ENCODE measurements around the gene DDX31.
"Not testable (repeated sequence)": the region's sequence is repeated elsewhere in the genome, so short reads cannot be mapped to it uniquely, and the experiment has no call there.

DDX31 gene

DNA sequence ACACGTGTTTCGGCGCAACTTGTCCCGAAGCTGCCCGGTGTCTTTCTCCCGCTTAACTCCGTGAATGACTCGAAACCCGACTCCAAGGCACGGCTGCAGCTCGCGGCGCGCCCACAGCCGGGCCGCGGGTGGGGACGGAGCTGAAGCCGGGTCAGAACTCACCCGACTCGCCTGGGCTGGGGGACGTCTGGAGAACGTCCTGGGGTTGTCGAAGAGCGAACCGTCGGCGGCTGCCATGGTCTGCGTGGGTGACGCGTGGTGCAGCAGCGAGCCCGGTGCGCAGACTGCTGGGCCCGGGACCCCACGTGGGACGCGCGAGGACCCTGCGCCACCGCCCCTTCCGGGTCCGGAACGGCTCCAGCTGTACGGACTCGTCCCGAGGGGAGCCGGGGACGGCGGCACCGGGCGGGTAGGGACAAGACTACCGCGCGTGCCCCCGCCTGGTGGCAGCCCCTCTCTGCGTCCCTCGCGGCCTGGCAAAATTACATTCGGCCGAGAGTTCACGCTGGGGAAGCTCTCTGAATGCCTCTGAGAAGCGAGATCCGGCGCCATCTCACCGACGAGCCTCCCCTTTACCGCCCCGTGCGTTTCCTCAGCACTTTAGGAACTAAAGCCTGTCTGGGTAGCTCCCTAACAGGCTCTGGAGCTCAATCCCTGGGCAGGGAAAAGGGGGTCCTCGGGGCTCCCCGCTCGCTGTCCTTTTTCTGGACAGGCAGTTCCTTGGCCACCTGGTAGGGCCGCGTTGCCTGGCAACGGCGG is at the start of gene DDX31:
Gene DDX31, minus strand, starts transcription at position 286 of the 759 bp plus-strand sequence. Its CDS starts 49 bp downstream, at position 237.
- peak; percentile 68 for DNase-seq (ENCODE audit: low spot score)

DNA sequence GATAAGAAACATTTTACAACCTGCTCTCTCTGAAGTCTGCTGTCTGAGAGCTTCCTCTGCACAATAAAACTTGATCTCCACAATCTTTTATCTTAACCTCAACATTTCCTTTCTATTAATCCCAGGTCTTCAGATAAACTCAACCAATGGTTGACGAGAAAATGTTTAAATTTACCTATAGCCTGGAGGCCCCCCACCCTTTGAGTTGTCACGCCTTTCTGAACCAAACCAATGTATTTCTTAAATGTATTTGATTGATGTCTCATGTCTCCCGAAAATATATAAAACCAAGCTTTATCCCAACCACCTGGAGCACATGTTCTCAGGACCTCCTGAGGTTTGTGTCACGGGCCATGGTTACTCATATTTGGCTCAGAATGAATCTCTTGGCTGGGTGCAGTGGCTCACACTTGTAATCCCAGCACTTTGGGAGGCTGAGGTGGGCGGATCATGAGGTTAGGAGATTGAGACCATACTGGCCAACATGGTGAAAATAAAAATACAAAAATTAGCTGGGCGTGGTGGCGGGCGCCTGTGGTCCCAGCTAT is 48.7 kb upstream of the DDX31 start:
- DNase-seq (ENCODE audit: low spot score), result not testable (repeated sequence)

DNA sequence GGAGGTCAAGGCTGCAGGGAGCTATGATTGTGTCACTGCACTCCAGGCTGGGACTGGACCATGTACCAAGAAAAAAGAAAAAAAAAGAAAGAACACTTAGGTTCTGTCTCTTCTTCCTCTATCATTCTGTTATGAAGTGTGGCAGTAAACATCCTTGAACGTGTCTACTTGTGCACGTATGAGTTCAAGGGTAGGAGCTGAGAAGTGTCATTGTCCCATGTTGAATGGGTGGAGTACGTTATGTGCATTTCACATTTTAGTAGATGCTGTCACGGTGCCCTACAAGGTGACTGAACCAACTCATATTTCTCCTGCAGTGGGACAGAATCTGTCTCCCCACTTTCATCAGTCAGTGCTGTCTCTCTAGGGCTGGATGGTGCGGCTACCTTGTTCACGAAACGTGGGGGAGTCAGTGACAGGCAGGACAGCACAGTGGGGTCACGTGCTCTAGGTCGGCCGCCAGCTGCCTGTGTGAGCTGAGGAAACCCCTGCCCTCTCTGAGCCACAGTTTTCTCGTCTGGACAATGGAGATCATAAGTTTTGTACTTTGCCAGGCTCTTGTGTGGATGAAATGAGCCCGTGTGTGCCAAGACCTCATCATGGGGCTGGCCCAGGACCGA is 47.7 kb upstream of the DDX31 start:
- no peak for DNase-seq (ENCODE audit: low spot score)

DNA sequence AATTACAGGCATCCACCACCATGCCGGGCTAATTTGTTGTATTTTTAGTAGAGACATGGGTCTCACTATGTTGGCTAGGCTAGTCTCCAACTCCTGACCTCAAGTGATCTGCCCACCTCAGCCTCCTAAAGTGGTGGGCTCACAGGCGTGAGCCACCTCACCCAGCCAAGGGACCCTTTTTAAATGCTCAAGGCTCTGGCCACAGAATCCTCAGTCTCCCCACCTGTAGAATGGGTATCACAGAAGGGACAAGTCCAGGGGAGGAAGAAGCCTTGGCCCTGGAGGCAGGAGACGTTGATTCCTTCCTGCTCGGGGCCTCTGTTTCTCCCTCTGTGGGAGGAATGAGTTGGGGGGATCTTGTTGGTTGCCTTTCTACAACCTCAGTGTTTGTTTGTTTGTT is 46.2 kb upstream of the DDX31 start:
- no peak for DNase-seq (ENCODE audit: low spot score)

DNA sequence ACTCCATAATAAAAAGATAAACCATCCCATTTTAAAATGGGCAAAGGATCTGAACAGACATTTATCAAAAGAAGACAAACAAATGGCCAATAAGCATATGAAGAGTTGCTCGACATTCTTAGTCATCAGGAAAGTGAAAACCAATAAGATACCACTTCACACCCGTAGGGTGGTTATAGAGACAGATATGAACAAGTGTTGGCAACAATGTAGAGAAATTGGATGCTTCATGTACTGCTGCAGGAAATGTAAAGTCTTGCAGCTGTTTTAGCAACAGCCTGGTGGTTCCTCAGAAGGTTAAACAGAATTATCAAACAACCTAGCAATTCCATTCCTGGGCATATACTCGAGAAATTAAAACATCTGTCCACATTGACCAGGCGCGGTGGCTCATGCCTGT is 43.0 kb upstream of the DDX31 start:
- DNase-seq (ENCODE audit: low spot score), result no peak

DNA sequence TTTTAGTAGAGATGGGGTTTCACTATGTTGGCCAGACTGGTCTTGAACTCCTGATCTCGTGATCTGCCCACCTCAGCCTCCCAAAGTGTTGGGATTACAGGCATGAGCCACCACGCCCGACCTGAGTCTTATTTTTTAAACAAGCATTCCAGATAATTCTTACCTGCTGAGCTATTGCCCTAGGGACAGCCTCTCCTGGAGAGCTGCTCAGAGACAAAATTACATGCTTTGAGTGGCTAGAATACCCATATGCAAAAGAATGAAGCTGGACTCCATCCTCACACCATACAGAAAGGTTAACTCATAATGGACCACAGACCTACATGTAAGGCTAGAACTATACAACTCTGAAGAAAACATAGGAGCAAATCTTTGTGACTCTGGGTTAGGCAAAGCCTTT is 42.1 kb upstream of the DDX31 start:
- DNase-seq (ENCODE audit: low spot score), result no peak

DNA sequence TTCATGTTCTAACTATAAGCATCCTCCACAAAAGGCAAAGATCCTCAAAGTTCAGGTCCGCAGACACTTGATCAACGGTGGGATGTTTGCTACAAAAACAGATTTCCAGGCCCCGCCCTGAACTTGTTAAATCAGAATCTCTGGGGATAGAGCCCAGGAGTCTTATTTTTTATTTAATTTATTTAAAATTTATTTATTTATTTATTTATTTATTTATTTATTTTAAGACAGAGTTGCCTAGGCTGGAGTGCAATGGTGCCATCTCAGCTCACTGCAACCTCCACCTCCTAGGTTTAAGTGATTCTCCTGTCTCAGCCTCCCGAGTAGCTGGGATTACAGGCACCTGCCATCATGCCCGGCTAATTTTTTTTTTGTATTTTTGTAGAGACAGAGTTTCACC is 41.4 kb upstream of the DDX31 start:
- not testable (repeated sequence) for DNase-seq (ENCODE audit: low spot score)

DNA sequence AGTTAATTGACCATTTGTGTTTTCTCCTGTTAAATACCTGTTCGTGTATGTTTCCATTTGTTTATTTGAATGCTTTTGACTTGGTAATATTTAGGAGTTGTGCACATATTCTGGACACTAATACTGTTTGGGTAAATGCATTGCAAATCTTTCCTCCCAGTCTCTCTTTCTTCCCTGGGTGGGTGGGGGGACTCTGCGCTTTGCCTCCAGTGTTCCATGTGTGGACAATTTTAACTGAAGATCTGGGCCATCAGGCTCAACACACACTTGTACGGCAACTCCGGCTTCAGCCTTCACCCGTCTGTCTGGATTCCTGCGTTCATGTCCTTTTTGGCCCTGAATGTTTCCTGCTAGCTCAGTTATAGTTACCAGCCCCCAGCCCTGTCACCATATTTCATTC is 40.5 kb upstream of the DDX31 start:
- no peak for DNase-seq (ENCODE audit: low spot score)

DNA sequence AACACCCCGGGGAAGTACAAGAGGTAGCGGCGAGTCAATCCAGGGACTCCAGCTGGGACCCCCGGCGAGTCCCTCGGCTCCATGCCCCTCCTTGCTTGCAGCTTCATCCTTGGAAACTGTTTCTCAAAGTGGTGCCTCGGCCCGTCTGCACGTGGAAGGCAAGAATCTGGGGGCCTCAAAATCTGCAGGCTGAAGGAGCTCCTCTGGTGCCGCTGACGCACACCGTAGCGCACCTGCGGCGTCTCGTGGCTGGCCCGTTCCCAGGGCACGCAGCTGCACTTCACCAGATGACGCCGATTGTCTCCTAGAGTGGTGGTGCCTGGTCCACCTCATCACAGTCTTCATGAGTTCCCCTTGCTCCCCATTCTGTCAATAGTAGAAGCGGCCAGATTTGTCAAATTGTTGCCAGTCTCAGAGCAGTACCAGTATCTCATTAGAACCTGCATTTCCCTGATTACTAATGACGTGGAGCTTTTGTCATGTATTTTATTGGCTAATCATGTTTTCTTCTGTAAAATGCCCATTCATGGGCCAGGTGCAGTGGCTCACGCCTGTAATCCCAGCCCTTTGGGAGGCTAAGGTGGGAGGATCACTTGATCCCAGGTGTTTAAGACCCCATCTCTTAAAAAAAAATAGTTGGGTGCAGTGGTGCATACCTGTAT is 39.1 kb upstream of the DDX31 start:
- DNase-seq (ENCODE audit: low spot score), result no peak

DNA sequence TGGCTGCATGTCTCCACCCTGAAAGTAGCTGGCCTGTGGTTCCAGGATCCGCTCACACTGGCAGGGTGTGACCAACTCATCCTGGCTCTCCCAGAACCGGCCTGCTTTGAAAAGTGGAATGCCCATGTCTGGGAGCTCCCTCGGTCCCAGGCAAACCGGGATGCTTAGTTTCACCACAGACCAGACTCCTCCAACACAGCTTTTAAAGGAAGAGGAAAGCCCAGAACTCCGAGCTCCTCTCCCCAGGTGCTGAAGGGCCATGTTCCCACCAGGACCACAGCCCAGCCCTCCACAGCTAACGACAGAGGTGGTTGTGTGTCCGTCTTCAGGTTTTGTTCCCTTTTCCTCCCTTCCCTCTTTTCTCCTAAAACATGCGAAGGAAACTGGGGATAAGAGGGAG is 38.5 kb upstream of the DDX31 start:
- DNase-seq (ENCODE audit: low spot score), result no peak

DNA sequence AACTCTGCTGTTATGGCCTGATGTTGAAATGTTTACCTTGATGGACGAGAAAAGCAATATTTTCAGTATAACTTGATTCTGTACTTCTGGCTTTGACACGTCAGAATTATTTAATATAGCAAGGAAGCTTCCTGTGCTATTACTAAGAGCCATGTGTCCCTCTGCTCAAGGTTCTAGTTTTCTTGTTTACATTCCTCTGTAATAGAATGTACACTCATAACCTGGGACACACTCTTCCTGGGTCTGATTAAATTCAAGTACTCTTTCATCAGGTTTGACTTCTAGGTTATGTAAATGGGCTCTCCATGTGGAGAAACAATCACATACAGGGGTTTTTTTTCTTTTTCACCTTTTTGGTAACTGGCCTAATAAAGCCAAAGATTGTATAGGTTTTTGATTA is 33.6 kb upstream of the DDX31 start:
- DNase-seq (ENCODE audit: low spot score), result no peak

DNA sequence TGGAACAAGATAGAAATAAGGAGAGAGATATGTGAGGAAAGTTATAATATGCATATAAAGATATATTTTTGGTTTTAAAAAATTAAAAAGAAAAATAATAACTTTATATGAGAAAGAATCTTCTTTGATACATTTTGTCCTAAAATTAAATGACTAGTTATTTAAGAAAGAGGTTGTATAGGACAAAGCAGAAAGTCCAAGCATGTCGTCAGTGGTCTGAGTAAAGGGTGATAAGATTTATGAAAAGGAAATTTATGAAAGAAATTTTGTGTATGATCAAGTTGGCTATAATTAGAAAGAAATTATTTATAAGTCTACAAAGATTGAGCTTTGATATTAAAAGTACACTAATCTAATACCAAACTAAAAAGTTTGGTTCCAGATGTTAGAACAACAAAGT is 32.5 kb upstream of the DDX31 start:
- no peak for DNase-seq (ENCODE audit: low spot score)

DNA sequence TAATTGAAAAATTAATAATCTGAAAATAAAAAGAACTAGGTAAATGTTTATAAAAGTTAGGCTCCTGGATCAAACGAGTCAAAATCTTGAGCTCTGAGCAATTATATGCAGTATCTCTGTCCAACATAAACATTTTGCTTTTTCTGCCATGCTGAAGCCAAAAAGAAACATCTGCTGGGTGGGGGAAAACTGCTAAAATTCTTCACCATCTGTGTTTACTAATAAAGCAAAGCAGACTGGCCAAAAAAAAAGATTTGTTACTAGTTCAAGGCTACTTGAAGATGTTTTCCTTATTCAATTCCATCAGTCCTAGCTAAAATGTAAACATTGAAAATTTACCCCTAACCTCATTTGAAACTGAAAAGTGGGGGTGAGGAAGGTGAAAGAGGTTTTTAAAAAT is 30.2 kb upstream of the DDX31 start:
- DNase-seq (ENCODE audit: low spot score), result no peak

DNA sequence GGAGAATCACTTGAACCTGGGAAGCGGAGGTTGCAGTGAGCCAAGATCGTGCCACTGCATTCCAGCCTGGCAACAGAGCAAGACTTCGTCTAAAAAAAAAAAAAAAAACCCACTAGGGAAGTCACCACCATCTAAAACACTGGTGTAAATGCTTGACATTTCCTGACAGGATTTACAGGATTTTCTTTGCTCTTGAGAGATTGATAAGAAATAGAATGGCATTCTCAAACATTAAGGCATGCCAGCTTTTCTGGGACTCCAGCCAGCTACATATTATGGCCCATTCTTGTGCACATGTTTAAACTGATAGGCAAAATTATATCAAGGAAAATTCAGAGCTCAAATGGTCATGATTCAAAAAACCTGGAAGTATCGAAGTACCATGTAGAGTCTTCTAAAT is 29.2 kb upstream of the DDX31 start:
- no peak for DNase-seq (ENCODE audit: low spot score)

DNA sequence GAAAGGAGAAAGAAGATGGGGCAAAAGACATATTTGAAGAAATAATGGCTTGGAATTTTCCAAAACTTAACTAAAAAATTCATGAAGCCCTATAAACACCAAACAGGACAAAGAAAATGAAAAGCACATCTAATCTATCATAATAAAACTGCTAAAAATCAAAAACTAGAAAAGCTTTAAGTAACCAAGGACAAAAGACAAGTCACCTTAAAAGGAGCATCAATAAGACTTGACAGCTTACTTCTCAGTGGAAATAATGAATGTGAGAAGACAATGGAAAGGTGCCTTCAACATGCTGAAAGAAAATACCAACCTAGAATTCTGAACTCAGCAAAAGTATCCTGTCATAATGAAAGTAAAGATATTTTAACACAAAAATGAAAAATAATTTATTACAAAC is 27.4 kb upstream of the DDX31 start:
- DNase-seq (ENCODE audit: low spot score), result no peak

DNA sequence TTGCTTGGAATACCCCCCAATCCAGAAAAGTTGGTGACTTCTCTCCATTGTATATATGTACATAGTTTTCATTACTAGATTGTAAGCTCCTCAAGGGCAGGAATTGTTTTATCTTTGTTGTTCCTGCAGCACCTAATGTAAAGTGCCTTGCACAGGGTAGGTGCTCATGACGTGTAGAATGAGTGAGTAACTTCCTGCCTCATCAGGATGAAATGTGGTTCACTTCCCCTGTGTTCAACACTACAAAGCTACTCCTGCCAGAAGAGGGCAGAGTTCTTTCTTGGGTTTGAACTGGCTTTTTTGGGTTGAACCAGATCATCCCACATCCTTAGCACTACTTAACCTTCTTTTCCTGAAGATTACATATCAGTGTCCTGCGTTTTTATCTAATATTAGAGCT is 24.4 kb upstream of the DDX31 start:
- DNase-seq (ENCODE audit: low spot score), result no peak

DNA sequence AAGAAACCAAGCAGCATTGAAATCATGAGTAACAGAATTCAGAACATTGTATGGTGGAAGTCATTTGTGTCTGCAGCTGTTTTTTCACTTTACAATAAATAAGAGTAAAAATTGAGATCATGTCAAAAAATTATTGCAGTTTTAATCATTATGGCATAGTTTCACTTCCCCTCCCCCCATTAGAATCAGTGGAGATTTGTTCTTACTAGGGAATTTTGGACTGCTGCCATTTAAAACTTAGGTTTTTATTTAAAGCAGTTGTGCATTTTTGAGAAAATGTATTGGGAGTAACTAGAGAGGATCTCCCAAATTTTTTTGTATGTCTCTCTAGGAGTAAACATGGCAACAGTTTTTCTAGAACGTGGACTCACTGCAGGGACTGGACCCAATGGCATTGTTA is 20.9 kb upstream of the DDX31 start:
- no peak for DNase-seq (ENCODE audit: low spot score)

DNA sequence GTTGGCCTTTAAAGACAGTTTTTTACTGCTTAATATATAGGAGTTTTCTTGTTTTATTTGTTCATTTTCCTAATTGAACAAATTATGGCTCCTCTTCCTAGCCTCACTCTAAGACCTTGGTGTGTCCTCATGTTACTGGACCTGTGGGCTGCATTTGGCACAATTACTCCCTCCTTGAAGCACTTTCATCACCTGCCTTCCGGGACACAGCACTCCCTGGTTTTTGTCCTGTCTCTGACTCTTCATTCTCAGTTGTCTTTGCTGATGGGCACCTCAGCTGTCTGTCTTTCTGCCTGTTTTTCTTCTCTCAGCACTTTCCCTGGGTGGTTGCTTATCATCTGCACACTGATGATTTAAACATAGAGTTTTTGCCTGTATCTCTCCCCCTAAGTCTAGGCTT is 14.1 kb upstream of the DDX31 start:
- no peak for DNase-seq (ENCODE audit: low spot score)

DNA sequence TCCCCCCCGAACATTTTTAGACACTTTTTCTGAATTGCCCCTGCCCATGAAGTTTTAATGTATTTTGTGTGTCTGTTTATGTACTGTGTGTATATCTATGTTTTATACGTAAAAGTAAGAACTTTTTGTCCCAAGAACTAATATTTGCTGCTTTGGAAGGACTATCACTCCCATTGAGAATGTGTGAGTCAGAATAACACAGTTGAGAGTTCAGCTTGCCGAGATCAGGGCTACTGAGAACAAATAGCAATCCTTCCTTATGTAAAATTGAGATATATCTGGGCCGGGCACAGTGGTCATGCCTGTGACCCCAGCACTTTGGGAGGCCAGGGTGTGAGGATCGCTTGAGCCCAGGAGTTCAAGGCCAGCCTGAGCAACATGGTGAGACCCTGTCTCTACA is 11.8 kb upstream of the DDX31 start:
- DNase-seq (ENCODE audit: low spot score), result no peak

DNA sequence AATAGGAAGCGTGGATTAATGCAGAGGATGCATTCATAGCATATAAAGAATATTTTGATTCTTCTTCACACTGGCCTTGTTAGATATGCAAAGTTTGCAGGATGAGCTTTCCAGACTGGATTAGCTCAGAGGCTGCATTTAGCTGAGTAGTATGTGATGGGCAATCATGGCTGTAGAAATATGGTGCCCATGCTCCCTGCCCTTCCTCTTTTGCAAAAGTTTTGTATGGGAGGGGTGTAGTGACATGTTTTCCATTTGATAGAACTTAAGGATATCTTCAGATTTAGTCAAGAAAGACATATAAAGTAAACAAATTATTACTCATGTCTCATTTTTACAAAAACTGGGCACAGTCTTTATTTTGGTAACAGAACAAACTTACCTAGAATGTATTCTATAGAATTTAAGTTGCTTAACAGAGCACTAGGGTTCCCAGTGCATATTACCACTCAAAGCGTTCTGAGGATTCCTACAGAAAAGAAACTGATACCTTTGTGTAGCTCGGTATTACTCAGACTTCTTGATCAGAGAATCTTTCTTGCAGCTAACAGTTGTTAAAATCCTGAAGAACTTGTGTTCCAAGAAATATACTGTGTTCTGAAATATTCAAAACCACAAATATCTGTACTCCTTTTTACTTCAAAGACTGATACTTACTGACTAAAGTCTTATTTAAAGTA is 10.3 kb upstream of the DDX31 start:
- DNase-seq (ENCODE audit: low spot score), result no peak

DNA sequence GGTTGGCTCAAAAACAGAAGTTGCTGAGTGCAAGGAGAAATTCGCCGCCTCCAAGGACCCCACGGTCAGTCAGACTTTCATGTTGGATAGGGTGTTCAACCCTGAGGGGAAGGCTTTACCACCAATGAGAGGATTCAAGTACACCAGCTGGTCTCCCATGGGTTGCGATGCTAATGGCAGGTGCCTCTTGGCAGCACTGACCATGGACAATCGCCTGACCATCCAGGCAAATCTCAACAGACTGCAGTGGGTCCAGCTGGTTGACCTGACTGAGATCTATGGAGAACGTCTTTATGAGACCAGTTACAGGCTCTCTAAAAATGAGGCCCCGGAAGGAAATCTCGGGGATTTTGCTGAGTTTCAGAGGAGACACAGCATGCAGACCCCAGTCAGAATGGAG is 8.2 kb upstream of the DDX31 start:
- no peak for DNase-seq (ENCODE audit: low spot score)

DNA sequence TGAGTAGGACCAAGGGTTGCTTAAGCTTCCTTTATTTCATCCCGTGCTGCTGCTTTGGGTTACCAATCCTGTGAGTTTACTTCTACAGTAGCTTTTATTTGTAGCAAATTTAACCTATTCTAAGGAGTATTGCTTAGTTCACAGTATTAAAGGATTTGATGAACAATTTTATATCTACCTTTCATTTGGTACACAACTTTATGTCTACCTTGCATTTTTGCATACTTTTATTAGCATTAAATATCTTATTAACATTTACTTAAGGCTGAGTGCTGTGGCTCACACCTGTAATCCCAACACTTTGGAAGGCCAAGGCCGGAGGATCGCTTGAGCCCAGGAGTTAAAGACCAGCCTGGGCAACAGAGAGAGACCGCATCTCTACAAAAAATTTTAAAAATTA is 4.7 kb upstream of the DDX31 start:
- no peak for DNase-seq (ENCODE audit: low spot score)

DNA sequence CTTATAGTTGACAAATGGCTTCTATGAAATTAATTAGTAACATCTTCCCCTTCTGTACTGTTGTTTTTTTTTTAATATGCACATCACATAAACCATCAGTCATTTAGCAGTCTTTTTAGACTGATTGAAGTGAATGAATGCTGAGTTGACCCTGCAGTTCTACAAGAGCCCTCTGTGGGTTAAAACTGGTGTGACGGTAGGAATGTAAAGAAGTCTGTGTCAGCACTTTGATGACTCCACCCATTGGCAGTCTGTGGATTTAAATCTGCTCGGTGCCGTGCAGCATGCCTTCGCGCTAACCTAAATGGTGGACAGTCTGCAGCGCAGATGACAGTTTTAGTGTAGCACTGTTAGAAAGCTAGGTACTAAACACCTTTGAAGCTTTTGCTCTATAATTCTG is 3.6 kb upstream of the DDX31 start:
- DNase-seq (ENCODE audit: low spot score), result peak; percentile 26

Measured in kidney capillary endothelial cell (primary cell).